RKO (cell line): ENCODE results near the gene GNB1L.

Experiments
- DNase-seq: peaks from one replicate; pipeline ENCODE4 v3.0.0-alpha.2; 2016; ENCODE audit warnings: low spot score

GNB1L gene

DNA sequence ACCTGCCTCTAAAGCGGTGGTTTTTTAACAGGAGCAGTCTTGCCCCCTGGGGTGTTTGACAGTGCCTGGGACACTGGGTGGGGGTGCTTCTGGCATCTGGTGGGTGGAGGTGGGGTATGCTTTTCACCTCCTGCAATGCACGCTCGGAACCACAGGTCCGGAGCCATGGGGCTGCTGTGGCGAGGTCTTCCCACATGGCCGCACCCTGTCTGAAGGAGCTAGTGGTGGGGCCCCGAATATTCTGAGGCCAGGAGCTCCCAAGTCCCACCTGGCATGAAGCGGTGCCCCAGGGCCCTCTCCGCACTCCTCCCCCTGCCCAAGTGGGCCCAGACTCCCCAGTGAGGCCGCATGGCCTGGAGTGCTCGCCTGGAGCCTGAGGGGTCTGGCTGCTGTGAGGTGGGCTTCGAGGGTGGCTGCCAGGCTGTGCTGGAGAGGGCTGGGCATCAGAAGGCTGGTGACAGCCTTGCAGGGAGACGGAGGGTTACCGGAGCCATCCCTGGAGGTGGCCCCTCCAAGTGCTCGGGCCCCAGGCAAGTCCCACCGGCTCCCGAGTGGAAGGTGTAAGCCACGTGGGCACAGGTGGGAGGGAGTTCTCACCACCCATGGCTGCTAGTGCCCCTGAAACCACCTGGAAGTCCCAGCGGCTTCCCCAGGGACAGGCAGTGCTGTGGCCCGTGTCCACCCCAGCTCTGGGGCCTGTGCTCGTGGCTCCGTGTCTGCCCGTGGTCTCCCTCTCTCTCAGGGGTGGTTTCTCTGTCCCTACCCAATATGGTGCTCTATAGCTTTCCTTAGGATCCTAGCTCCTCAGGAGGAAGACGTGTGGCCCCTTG is 79.0 kb downstream of the GNB1L start:
- no peak for DNase-seq

DNA sequence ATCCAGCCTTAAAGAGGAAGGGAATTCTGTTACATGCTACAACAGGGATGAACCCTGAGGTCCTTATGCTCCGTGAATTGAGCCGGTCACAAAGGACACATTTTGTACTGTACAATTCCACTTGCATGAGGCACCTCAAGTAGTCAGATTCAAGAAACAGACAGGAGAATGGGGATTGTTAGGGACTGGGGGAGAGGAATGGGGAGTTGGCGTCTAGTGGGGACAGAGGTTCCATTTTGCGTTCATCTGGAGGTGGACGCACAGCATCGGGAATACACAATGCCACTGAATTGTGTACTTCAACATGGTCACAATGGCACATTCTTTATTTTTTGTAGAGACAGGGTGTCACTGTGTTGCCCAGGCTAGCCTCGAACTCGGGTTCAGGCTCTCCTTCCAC is 80.0 kb downstream of the GNB1L start:
- DNase-seq = no peak

DNA sequence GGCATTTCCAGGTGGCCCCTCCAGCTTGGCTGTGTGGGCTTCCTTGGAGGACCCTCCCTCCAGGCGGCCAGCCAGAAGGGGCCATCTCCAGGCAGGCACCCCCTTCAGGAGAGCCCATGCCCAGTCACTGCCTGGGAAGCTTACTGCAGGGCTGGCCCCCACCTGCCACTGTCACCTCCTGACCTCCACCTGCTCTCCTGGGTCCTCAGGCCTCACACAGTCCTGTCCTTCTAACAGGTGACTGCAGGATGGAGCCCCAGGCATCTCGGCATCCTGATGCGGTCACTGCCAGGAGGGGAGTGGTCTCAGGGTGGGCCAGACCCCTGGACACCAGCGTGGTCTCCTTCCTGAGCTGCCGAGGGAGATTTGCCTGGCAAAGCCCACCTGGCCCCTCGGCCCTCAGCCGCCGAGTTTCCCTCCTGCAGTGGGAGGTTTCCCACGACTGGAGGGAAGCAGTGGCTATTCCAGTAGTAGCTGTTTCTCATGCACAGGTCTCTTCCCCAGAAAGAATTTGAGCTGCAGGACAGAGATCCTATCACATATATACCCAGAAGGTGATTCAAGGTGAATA is 81.1 kb downstream of the GNB1L start:
- DNase-seq = no peak

DNA sequence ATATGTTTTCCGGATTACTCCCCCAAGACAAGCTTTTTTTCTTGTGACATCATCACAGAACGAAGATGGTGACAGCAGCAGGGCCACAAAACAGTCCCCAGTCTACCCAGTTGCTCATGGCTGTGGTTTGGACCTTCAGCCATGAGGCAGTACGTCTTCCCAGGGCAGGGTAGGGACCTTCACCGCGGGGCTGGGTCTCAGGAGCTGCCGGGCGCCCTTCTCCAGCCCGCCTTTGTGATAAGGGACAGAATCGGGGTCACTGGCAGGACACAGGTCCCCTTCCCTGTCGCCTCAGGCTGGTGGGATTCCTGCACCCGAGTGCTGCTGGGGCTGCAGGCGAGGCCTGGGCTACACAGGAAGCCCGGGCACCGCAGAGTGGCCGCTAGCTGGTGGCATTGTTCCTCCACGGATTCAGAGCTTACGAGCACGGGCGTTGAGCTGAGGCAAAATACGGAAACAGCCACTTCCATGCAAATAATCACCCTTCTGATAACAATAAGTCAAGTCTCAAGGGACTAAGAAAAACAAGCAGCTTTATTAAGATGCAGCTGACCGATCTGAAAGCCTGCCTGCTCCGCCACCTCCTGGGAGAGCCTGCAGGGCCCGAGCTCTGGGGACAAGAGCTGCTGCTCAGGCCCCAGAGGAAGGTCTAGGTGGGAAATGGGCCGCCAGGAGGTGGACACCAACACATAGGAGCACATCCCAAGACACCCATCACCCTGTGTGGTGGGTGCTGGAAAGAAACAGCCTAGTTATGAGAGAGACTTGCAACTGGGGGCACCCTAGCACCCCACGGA is 81.8 kb downstream of the GNB1L start:
- DNase-seq = no peak

DNA sequence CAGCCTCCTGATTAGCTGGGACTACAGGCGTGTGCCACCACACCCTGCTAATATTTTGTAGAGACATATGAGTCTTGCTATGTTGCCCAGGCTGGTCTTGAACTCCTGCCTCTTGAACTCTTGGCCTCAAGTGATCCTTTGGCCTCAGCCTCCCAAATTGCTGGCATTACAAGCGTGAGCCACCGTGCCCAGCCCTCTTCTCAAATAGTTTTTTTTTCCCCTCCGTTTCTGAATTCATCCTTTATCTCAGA is 82.3 kb downstream of the GNB1L start:
- DNase-seq = no peak

DNA sequence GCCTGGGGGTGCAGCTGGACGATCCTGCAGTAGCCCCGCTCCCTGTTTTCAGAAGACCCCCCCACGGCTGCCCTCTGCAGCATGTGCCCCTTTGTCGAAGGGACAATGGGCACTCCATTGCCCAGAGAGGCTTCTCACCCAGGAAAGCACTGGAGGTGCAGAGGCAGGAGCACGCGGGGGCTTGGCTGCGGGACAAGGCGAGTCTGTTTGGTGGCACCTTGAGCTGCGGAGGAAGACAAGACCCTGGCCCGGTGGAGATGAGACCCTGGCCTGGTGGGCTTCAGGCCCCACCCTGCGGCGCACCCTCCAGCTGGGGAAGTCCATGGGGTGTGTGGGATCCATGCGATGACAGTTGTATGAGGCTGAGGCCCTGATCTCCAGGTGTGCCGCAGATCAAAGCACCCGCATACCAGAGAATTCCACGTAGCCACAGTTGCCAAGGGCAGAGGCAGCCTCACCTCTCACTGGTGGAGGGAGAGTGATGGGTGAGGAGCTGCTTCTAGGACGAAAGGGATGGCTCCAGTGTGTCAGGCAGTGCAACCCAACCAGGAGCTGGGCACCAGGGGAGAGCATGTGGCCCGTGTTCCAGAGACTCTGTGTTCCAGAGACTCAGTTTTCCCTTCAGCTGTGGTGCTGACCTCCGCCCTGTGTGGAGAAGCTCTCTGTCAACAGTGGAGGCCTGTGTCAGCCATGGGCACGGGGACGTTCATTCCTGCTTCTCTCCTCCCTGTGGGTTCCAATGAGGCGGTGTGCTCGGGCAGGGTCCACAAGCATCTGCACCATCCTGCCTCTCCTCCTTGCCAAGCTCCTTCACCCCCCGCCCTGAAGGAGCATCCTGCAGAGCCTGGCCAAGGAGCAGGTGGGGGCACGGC is 84.1 kb downstream of the GNB1L start:
- no peak for DNase-seq

DNA sequence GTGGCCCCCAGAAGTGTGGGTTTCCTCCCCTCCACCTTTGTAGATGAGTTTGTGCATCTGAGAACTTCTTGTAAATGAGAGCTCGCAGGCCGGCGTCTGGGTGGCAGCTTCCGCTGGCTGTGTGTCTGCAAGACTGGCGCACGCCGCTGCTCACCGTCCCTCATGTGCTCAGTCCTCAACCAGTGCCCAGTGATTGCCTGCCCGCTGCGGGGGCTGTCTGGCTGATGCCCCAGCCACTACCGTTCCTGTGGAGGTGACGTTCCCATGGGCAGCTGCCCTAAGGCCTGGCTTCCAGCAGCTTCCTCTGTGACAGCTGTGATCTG is 85.3 kb downstream of the GNB1L start:
- no peak for DNase-seq

DNA sequence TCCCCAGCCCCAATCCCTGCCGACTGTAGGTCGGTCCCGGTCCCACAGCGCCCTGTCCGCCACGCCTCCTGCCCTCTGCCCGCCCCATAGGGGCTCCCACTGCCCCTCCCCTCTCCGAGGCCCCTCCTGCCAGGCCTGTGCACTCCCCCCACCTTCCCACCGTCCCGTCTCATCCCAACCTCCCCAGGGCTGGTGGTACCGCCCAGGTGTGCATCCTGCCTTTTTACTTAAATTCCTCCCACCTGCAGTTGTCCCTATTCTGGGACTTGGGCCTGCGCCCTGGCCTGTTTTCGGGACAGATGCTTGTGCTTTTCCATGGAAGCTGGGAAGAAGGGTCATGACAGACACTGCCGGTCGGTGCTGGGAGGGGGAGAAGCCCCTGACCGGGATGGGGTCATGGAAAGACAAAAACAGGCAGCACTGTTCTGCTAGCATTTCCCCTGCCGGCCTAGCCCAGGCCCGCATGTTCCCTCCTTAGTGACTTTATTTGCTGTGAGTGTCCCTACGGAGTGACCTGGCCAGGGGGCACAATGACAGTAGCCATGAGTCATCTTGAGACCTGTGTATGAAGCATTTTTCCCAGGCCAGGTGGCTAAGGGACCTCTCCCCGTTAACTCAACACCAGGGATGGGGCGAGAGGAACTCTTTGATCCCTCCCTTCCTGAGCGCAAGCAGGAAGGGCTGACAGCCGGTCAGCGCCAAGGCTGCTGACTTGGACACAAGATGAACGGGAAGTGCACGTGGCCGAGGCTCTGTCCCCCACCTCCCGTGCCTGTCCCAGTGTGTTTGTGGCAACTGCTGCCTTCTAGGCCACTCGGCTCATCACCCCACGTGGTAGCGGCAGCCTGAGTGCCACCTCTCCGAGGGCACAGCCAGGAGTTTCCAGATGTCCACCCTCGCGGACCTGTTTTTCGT is 87.0 kb downstream of the GNB1L start:
- no peak for DNase-seq

DNA sequence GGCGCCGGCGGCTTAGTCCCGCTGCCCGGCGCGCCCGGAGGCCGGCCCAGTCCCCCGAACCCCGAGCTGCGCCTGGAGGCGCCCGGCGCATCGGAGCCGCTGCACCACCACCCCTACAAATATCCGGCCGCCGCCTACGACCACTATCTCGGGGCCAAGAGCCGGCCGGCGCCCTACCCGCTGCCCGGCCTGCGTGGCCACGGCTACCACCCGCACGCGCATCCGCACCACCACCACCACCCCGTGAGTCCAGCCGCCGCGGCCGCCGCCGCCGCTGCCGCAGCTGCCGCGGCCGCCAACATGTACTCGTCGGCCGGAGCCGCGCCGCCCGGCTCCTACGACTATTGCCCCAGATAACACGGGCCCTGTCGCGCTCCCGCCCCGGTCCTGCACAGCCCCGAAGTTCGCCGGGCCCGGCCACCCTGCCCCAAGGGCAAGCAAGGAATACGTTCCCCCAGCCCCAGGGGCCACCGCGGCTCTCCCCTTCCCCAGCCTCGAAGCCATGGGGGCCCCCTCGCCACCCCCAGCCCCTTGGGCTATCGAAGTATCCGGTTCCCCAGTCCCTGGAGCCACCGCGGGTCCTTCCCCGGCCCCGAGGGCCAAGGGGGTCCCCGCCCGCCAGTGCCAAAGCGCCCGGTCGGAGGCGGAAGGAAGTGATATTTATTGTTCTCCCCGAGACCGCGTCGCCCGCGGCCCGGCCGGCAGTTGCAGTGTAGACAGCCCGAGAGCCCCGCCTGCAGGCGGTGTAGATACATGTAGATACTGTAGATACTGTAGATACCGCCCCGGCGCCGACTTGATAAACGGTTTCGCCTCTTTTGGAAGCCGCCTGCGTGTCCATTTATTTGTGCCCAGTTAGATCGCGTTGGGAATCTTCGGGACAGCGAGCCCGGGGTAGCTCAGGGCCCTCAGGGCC is 87.9 kb downstream of the GNB1L start:
- no peak for DNase-seq

DNA sequence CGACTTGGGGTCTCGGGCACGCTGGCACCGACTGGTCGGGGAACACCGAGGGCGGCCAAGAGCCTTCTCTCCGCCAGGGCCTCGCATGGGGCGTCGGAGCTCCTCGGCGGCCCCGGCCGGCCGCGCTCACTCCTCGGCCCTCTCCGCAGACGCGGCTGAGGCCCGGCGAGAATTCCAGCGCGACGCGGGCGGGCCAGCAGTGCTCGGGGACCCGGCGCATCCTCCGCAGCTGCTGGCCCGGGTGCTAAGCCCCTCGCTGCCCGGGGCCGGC is 88.5 kb downstream of the GNB1L start:
- no peak for DNase-seq

DNA sequence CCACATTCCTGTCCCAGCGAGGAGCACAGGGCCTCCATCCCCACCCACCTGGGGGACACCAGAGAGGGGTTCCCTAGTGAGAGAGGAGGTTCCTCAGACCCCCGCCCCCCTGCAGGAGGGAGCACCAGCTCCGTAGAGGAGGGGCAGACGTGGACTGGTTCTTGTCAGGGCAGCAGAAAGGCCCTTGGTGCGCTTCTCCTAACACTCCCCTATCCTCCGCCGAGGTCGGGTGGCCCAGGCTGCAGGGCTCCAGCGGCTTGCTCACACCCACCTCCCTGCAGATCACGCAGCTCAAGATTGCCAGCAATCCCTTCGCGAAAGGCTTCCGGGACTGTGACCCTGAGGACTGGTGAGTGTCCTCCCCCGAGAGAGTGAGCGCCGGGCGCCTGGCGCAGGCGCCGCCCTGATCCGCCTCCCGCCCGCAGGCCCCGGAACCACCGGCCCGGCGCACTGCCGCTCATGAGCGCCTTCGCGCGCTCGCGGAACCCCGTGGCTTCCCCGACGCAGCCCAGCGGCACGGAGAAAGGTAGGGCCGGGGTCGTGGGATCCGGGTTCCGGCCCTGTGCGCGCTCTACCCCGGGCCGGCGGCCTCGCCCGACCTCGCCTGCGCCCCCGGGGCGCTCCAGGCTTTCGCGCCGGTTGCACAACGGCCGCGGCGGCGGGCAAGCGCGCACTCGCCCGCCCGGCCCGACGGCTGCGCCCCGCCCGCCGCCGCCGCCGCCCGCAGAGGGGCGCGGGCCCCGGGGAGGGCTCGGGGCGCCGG is 89.0 kb downstream of the GNB1L start:
- DNase-seq = no peak

DNA sequence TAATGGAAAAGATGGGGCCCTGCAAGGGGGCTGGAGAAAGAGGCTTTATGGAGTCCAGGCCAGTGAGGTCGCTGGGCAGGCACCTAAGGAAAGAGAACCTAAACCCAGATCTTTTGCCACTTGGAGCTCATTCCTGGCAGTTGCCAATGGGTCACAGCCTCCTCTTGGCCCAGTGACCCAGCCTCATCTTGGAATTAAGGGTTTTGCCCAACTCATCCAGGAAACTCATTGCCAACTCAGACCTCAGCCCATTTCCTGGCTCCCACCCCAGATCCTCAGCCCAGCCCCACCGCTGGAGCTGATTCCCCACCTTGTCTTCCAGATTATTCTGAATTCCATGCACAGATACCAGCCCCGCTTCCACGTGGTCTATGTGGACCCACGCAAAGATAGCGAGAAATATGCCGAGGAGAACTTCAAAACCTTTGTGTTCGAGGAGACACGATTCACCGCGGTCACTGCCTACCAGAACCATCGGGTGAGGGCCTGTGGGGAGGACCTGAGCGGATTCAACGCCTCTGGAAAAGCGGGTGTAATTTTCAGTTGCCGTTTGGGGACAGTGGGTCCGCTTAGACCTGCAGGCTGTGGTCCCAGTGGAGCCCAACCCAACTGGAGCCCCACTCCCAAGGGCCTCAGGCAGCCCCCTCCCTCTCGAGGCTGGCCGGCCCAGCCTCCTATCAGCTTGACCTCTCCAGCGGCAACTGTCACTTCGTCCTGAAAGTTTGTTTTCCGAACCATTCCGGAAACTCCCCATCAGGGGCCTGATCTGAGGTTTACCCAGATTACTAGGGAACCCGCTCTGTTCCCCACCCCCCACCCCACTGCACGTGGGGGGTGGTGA is 89.8 kb downstream of the GNB1L start:
- DNase-seq = no peak

DNA sequence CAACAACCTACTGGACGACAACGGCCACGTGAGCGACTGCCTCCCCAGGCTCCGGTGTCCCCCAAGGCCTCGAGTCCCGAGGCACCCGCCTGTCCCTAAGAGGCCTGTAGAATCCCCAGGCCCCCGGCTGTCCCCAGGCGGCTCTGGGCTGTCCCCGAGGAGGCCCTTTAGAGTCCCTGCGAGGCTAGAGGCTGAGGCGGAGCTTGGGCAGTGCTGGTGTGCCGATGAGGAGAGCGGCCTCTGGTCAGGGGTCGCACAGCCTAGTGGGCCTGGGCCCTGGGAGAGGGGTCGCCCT is 90.4 kb downstream of the GNB1L start:
- no peak for DNase-seq

DNA sequence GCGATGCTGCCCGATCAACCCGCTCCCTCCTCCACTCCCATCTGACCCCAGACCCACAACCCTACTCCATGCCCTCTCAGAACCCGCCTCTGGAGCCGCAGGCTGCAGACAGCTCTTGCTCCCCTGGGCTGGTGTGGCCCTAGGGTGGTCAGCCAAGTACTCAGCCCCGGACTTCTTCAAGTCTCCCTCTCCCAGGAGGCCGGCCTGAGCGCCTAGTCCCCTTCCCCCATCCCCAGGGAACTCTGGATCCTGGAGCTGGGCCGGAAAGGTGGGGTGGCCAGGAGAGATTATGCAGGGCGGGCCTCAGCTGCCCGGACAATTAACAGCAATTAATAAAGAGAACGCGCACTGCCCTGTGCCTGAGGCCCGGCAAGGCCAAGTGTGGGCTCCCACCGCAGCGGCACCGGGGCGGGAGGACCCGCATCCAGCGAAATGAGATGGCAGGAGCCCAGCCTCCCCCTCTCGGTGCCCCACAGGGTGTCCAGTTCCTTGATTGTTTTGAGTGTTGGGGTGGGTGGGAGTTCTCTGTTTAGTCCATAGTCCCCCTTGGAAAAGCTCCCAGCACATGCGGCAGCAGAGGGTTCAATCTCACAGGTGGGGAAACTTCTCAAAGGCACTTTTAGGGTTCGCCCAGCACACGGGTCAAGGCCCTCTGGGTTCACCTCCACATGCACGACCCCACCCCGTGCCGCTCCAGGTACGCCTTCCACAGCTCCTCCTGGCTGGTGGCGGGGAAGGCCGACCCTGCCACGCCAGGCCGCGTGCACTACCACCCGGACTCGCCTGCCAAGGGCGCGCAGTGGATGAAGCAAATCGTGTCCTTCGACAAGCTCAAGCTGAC is 91.0 kb downstream of the GNB1L start:
- no peak for DNase-seq

DNA sequence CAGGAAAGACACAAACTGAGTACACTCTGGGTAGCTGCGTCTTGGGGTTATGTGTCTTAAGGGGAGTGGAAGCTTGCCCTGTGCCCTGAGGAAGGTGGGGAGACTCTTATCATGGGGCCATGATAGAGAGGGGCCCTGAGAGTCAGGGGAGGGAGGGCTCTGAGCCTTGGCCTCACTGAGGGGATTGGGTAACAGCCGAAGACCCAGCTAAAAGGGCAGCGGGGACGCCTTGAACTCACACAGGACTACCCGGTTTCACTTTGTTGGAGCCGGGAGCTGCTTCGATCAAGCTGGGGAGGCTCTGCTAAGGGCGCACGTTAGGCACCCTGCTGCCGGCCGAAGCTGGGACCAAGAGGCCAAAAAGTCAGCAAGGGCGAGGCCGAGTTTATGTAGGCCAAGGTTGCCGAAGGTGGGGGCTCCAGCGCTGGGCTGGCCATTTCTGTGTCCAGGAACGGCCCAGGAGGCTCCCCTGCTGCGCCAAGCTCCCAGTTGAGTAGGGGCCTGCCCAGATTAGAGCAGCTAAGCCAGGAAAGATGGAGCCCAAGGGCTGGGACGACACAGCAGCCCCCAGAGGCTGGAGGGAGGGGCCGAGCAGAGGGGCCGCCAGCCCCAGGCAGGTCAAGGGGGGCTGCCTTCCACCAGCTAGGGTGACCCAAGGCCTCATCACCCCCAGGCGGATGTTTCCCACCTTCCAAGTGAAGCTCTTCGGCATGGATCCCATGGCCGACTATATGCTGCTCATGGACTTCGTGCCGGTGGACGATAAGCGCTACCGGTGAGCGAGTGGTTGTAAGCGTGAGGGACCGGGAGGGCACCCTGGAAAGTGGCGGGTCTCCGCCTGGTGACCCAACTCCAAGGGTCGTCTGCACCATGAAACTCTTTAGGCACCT is 91.9 kb downstream of the GNB1L start:
- no peak for DNase-seq

DNA sequence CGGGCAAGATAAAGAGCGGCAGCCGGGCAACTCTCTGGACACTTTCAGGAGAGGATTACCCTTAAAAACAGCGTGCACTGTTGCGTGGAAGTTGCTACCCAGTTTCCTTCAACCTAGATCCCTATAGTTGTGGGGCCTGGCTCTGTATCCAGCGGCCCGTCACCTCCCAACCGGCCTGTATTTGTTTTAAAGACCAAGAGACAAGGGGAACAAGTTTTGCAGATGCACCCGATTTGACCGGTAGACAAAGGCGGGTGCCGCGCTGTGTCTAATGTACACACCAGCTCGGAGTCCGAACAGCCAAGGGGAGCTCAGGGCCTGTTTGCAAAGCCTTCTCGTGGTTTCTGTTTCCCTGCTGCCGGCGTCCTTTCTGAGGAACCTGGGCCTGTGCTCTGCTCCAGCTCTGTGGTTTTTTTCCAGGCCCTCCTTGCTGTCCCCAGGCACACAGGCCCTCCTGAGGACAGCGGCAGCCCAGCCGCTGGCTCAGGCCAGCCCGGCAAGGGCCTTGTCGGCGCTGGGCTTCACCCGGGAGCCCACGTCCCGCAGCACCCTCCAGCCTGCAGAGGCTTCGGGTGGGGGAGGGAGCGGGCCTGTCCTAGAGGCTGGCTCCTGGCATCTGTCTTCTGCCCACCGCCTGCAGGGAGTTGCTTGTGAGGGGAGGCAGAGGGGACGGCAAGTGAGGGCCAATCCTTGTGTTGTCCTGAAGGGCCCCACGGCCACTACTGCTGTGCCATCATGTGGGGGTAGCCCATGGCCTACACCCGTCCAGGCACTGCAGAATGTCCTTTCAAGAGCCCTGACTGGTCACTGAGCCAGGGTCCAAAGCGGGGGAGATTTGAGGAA is 92.7 kb downstream of the GNB1L start:
- no peak for DNase-seq
